MM.1S (cell line): ENCODE results near the gene MCU.

Experiments
- DNase-seq: peaks from one replicate; pipeline ENCODE4 v3.0.0-alpha.2; 2015
- H2AFZ ChIP-seq: fragments of 300-600 bp; sonication (generic); 2 replicates; pipeline ENCODE4 v1.6.0; 2016; ENCODE audit warnings: antibody characterized with exemption, low read length
- H3F3A ChIP-seq: fragments of 300-600 bp; sonication (generic); 2 replicates; pipeline ENCODE4 v1.6.1; 2016; ENCODE audit warnings: mild to moderate bottlenecking, antibody characterized with exemption, low read length, moderate library complexity, mixed read lengths; ENCODE audit not compliant: insufficient read depth
- H3K27ac ChIP-seq: fragments of 300-600 bp; sonication (generic); 2 replicates; pipeline ENCODE4 v1.5.1; 2016; ENCODE audit warnings: mild to moderate bottlenecking, low read length
- H3K27me3 ChIP-seq: fragments of 300-600 bp; sonication (generic); replicated peaks from 2 replicates; pipeline ENCODE4 v1.6.0; 2016; ENCODE audit warnings: low read length; ENCODE audit not compliant: insufficient read depth
- H3K36me3 ChIP-seq: fragments of 300-600 bp; sonication (generic); replicated peaks from 2 replicates; pipeline ENCODE4 v1.6.1; 2016; ENCODE audit warnings: mild to moderate bottlenecking, low read length, mixed read lengths; ENCODE audit not compliant: insufficient read depth
- H3K4me1 ChIP-seq: fragments of 300-600 bp; sonication (generic); 2 replicates; pipeline ENCODE4 v1.6.1; 2016; ENCODE audit warnings: low read length, mixed read lengths
- H3K4me2 ChIP-seq: fragments of 300-600 bp; sonication (generic); 2 replicates; pipeline ENCODE4 v1.6.0; 2016; ENCODE audit warnings: low read depth, low read length
- H3K4me3 ChIP-seq: fragments of 300-600 bp; sonication (generic); 2 replicates; pipeline ENCODE4 v1.5.1; 2016; ENCODE audit warnings: low read length, mixed read lengths
- H3K79me2 ChIP-seq: fragments of 300-600 bp; sonication (generic); 2 replicates; pipeline ENCODE4 v1.6.1; 2016; ENCODE audit warnings: mixed run types, low read length, mixed read lengths
- H3K9ac ChIP-seq: fragments of 300-600 bp; sonication (generic); 2 replicates; pipeline ENCODE4 v1.6.1; 2016; ENCODE audit warnings: low read length, mixed read lengths
- H3K9me2 ChIP-seq: fragments of 300-600 bp; sonication (generic); replicated peaks from 2 replicates; pipeline ENCODE4 v1.6.1; 2016; ENCODE audit warnings: mild to moderate bottlenecking, low read length, mixed read lengths; ENCODE audit not compliant: insufficient read depth
- H3K9me3 ChIP-seq: fragments of 300-600 bp; sonication (generic); replicated peaks from 2 replicates; pipeline ENCODE4 v1.6.1; 2016; ENCODE audit warnings: mild to moderate bottlenecking, low read length, mixed read lengths; ENCODE audit not compliant: insufficient read depth
- H4K20me1 ChIP-seq: fragments of 300-600 bp; sonication (generic); 2 replicates; pipeline ENCODE4 v1.6.1; 2016; ENCODE audit warnings: mild to moderate bottlenecking, low read length, moderate library complexity, mixed read lengths; ENCODE audit not compliant: insufficient read depth
- CTCF ChIP-seq: fragments of 300-600 bp; sonication (generic); IDR thresholded peaks from 2 replicates; pipeline ENCODE4 v1.5.1; 2016; ENCODE audit warnings: antibody characterized with exemption, low read length, mixed read lengths
- EZH2 ChIP-seq: fragments of 300-600 bp; sonication (generic); optimal IDR thresholded peaks from 2 replicates; pipeline ENCODE3; 2017; ENCODE audit warnings: low read depth, mild to moderate bottlenecking, antibody characterized with exemption, low read length, mixed read lengths
- EZH2phosphoT487 ChIP-seq: fragments of 300-600 bp; sonication (generic); IDR thresholded peaks from 2 replicates; pipeline ENCODE4 v1.6.1; 2018; ENCODE audit warnings: antibody characterized with exemption, low read length

The MCU gene

GRCh38 chr10:72819053-72819452, 127.1 kb downstream of the MCU start:
- H3K36me3 ChIP-seq, result no peaks in the 10 kb centered on the region
- H3K4me3 ChIP-seq, result no peak overlapping the region
- no peaks in the 10 kb centered on the region for H3K9me3 ChIP-seq
- TF ChIP-seq CTCF (no peak), EZH2 (no peak), EZH2phosphoT487 (no peak)
- no peak overlapping the region for H2AFZ ChIP-seq
- H3K9me2 ChIP-seq, result no peaks in the 10 kb centered on the region
- no peak overlapping the region for H3K9ac ChIP-seq
- no peak overlapping the region for H3K4me2 ChIP-seq
- H3F3A ChIP-seq, result no peaks in the 10 kb centered on the region
- no peaks in the 10 kb centered on the region for H3K27me3 ChIP-seq
- H4K20me1 ChIP-seq, result no peaks in the 10 kb centered on the region
- H3K4me1 ChIP-seq, result no peaks in the 10 kb centered on the region
- H3K27ac ChIP-seq, result no peak overlapping the region
- DNase-seq, result no peak
- H3K79me2 ChIP-seq, result no peaks in the 10 kb centered on the region

GRCh38 chr10:72821606-72822005, 129.7 kb downstream of the MCU start:
- no peaks in the 10 kb centered on the region for H4K20me1 ChIP-seq
- TF ChIP-seq EZH2, result no peak
- TF ChIP-seq EZH2phosphoT487, result no peak
- TF ChIP-seq CTCF, result no peak
- no peak for DNase-seq
- H2AFZ ChIP-seq, result no peak overlapping the region
- H3K27ac ChIP-seq, result no peak overlapping the region
- H3K79me2 ChIP-seq, result no peaks in the 10 kb centered on the region
- no peak overlapping the region for H3K4me3 ChIP-seq
- no peaks in the 10 kb centered on the region for H3F3A ChIP-seq
- no peaks in the 10 kb centered on the region for H3K9me3 ChIP-seq
- no peak overlapping the region for H3K9ac ChIP-seq
- H3K9me2 ChIP-seq, result no peaks in the 10 kb centered on the region
- H3K36me3 ChIP-seq, result no peaks in the 10 kb centered on the region
- no peaks in the 10 kb centered on the region for H3K4me1 ChIP-seq
- H3K27me3 ChIP-seq, result no peaks in the 10 kb centered on the region
- no peak overlapping the region for H3K4me2 ChIP-seq

GRCh38 chr10:72822342-72822986, 130.5 kb downstream of the MCU start:
- no peaks in the 10 kb centered on the region for H4K20me1 ChIP-seq
- no peaks in the 10 kb centered on the region for H3K9me2 ChIP-seq
- H3K9ac ChIP-seq, result no peak overlapping the region
- H3F3A ChIP-seq, result no peaks in the 10 kb centered on the region
- no peak overlapping the region for H3K4me3 ChIP-seq
- TF ChIP-seq EZH2phosphoT487 (no peak), CTCF (no peak), EZH2 (no peak)
- no peaks in the 10 kb centered on the region for H3K36me3 ChIP-seq
- H3K4me1 ChIP-seq, result no peaks in the 10 kb centered on the region
- H3K27ac ChIP-seq, result no peak overlapping the region
- H3K9me3 ChIP-seq, result no peaks in the 10 kb centered on the region
- no peaks in the 10 kb centered on the region for H3K79me2 ChIP-seq
- no peak for DNase-seq
- H2AFZ ChIP-seq, result no peak overlapping the region
- H3K4me2 ChIP-seq, result no peak overlapping the region
- H3K27me3 ChIP-seq, result no peaks in the 10 kb centered on the region
